Heart left ventricle (tissue), 16 donors: ENCODE data around the gene MSI2. TPM values are rescaled to one million over a fixed set of nuclear protein-coding genes. Genes with fewer than 3 reads are reported as not detected.

Experiments
- ATAC-seq, 4 donors: fragments of 200-7000 bp; cut with Tn5 transposase; one replicate each; pipeline ENCODE4 v1.9.1; 2020 to 2022; ENCODE audit warnings: moderate library complexity in 4 of 4, mild to moderate bottlenecking in 3 of 4, moderate number of reproducible peaks in 1 of 4
- DNase-seq, 5 donors: peaks; one replicate each; pipeline ENCODE4 v3.0.0-alpha.2; 2020
- H3K27ac ChIP-seq, 12 donors: fragments of 200-600 bp; sonication (generic) in 4 of 12; one replicate each; pipeline versions ENCODE4 v1.5.0 to v1.8.0; 2016 to 2022; ENCODE audit warnings: mild to moderate bottlenecking in 2 of 12
- H3K27me3 ChIP-seq, 9 donors: fragments of 200-600 bp; sonication (generic) in 2 of 9; one replicate each; pipeline versions ENCODE4 v1.5.1 to v1.8.0; 2016 to 2022; ENCODE audit warnings: mild to moderate bottlenecking in 3 of 9
- H3K36me3 ChIP-seq, 9 donors: fragments of 200-600 bp; sonication (generic) in 2 of 9; one replicate each; pipeline versions ENCODE4 v1.5.0 to v1.8.0; 2018 to 2022; ENCODE audit warnings: mild to moderate bottlenecking in 2 of 9
- H3K4me1 ChIP-seq, 12 donors: fragments of 200-600 bp; sonication (generic) in 4 of 12; one replicate each; pipeline versions ENCODE4 v1.5.0 to v1.8.0; 2016 to 2022; ENCODE audit warnings: mild to moderate bottlenecking in 3 of 12
- H3K4me3 ChIP-seq, 12 donors: fragments of 200-600 bp; sonication (generic) in 4 of 12; one replicate each; pipeline versions ENCODE4 v1.5.0 to v1.8.0; 2017 to 2022; ENCODE audit warnings: mild to moderate bottlenecking in 9 of 12, moderate library complexity in 4 of 12
- H3K9me3 ChIP-seq, 12 donors: fragments of 200-600 bp; sonication (generic) in 4 of 12; one replicate each; pipeline versions ENCODE4 v1.5.0 to v1.8.0; 2016 to 2022; ENCODE audit warnings: mild to moderate bottlenecking in 1 of 12
- CTCF ChIP-seq, 12 donors: fragments of 200-600 bp; sonication (generic) in 4 of 12; IDR thresholded peaks; one replicate each; pipeline versions ENCODE4 v1.5.0 to v1.8.0; 2018 to 2022; ENCODE audit warnings: antibody characterized with exemption in 12 of 12, mild to moderate bottlenecking in 5 of 12
- POLR2A ChIP-seq, 2 donors: fragments of 450-650 bp; IDR thresholded peaks; one replicate each; pipeline ENCODE4 v1.6.1; 2017; ENCODE audit warnings: antibody characterized with exemption in 2 of 2, mild to moderate bottlenecking in 2 of 2, moderate library complexity in 2 of 2
- WGBS, 4 donors: extraction: QIAGEN DNeasy Blood & Tissue Kit in 2 of 4; methylation state at CpG; one replicate each; pipeline versions ENCODE4 v1.1.5 to v1.1.7; 2013 to 2018; 5-methylcytosine and 5-hydroxymethylcytosine counted together
- intact Hi-C, 10 donors: fragments of 100-400 bp; cut with DNase I; formaldehyde crosslinking; loops; one replicate each; pipeline versions ENCODE4 v1.11.1 to v1.14.2; 2022
- polyA plus RNA-seq, 2 donors: library from polyadenylated mRNA; stranded (reverse); fragments of 200-250 nt; gene quantifications; one replicate each; pipeline ENCODE4 v1.2.3, GENCODE V29; 2013
- total RNA-seq, 9 donors: library from RNA; depleted of rRNA in 2 of 9; stranded (reverse); fragments of >200 nt in 2 of 9; fragmentation: NEBNext Ultra II Directional in 3 of 9; extraction: Animal tissue kit (Norgen Biotek cat#: 25700) in 3 of 9; gene quantifications; one replicate each; pipeline versions ENCODE4 v1.1.0 to v1.2.4, GENCODE V29; 2016 to 2023
- donor health status: ischemic (EF 13 %, LVEDD 7.1; RV severe dilation, severe dysfunction).
- donor health status: healthy with polysubstance abuse.
- donor health status: DM: no; HTN: yes; CAD: no.
- donor health status: DM: no; HTN: no; CAD: no.
- donor health status: ischemic (EF 25% LVEDD 6.9; RV normal size, moderate dysfunction).
- donor health status: ischemic (EF 25% LVEDD 5.7; RV mildly dilated, moderate dysfunction).
- donor health status: healthy.
- donor health status: DM: yes; HTN: yes; CAD: no.
- donor health status: ischemic (EF 35%, LVEDD 5.7; RV mildly dilated, moderate dysfunction).
- donor health status: nonischemic (EF 11% LVEDD 7.7; RV severe dilation, severe dysfunction).
- donor health status: DM: yes; HTN: yes; CAD: no.
- donor health status: PGD.
- donor health status: ischemic (EF 29% LVEDD 5.4; RV normal size, mild dysfunction).
- donor health status: nonischemic (EF 23%, LVEDD 6.1; RV moderate dilation, normal function).

The MSI2 gene
- total and polyA plus RNA-seq, 11 donors: 35.9 to 120 (median 104) TPM

GRCh38 chr17:57464191-57464864, 208.0 kb downstream of the MSI2 start:
- H3K4me1 ChIP-seq: peaks cover 0 to 68% (median 15%) of the 10 kb centered on the region in 12 donors
- H3K27me3 ChIP-seq: no peaks in the 10 kb centered on the region
- TF ChIP-seq POLR2A (IDR thresholded peaks at IDR 0.05): no peak
- TF ChIP-seq CTCF (IDR thresholded peaks at IDR 0.05): no peak
- no peaks in the 10 kb centered on the region for H3K36me3 ChIP-seq
- H3K9me3 ChIP-seq: no peaks in the 10 kb centered on the region
- ATAC-seq (peak; percentile 56 to 79 (median 68)), DNase-seq (peak in 4 of 5 donors; percentile 58 to 80 (median 72))
- intact Hi-C loops: loop anchor here in 1 of 10 donors (10.0 kb wide), 1 partner anchor 200 kb away; no protein-coding TSS in a partner anchor
- peak overlapping the region in 1 of 12 donors; percentile 3 for H3K27ac ChIP-seq
- no peak overlapping the region for H3K4me3 ChIP-seq
- WGBS, 4 donors: 72 to 77% (median 74%) methylated on average over 11 of the region's 11 CpGs

DNA sequence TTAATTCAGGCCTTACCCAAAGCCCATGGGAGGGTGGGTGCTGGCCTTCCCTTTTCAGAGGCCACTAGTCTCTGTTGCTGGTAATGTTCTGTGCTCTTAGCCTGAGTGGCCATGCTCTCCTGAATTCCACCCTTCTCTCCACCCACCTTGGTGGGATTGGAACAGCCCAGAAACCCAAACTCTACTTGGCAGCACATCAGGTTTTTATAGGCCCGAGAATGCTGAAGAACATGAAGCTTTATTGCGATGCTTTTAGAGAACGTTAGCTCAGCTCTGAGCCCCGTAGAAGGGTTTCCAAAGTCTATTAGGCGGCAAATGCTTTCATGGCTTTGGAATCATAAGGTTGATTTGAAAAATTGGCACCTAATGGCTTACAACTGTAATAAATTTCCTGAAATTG, 209.3 kb downstream of the MSI2 start:
- Histone ChIP-seq H3K36me3 (no peaks in the 10 kb centered on the region), H3K27me3 (no peaks in the 10 kb centered on the region), H3K9me3 (no peaks in the 10 kb centered on the region), H3K27ac (no peak overlapping the region), H3K4me3 (no peak overlapping the region), H3K4me1 (peaks cover 0 to 62% (median 14%) of the 10 kb centered on the region in 12 donors)
- WGBS, 4 donors: 83 to 90% (median 85%) methylated on average over 5 of the region's 5 CpGs
- DNase-seq: no peak
- intact Hi-C loops: loop anchor here in 1 of 10 donors (10.0 kb wide), 1 partner anchor 199 kb away; no protein-coding TSS in a partner anchor
- no peak for ATAC-seq
- TF ChIP-seq POLR2A (IDR thresholded peaks at IDR 0.05): no peak
- no peak for TF ChIP-seq CTCF (IDR thresholded peaks at IDR 0.05)

DNA sequence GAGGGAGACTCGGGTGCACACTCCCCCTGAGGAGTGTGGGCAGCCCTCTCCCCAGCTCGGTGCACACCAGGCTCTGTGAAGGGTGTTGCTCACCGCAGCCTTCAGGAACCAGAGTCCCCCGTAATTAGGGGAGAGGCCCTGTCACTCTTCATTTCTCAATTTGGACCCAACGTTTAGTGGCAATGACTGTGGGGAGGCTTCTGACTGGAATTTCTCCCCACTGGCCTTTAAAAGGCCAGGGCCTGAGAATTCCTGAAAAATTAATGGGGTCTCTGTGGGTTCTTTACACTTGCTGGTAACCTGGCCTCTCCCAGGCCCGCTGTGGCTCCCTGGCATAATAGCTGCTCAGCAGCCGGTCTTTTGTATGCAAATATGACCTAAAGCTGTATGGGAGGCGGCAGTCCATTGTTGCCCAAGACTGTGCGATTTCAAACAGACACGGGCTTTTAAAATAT, 209.7 kb downstream of the MSI2 start:
- intact Hi-C loops: loop anchor here in 1 of 10 donors (10.0 kb wide), 1 partner anchor 199 kb away; no protein-coding TSS in a partner anchor
- Histone ChIP-seq H3K36me3 (no peaks in the 10 kb centered on the region), H3K4me3 (no peak overlapping the region), H3K27me3 (no peaks in the 10 kb centered on the region), H3K27ac (no peak overlapping the region), H3K9me3 (no peaks in the 10 kb centered on the region), H3K4me1 (peaks cover 0 to 58% (median 14%) of the 10 kb centered on the region in 12 donors)
- ATAC-seq: no peak
- 86 to 95% (median 91%) methylated on average over 10 of the region's 10 CpGs for WGBS, 4 donors
- DNase-seq: no peak
- TF ChIP-seq POLR2A (IDR thresholded peaks at IDR 0.05) (no peak), CTCF (IDR thresholded peaks at IDR 0.05) (no peak)

GRCh38 chr17:57466521-57466920, 210.2 kb downstream of the MSI2 start:
- Histone ChIP-seq H3K27me3 (no peaks in the 10 kb centered on the region), H3K4me1 (peaks cover 0 to 56% (median 16%) of the 10 kb centered on the region in 12 donors), H3K9me3 (no peaks in the 10 kb centered on the region), H3K27ac (no peak overlapping the region), H3K36me3 (no peaks in the 10 kb centered on the region), H3K4me3 (no peak overlapping the region)
- intact Hi-C loops: loop anchor here in 1 of 10 donors (10.0 kb wide), 1 partner anchor 198 kb away; no protein-coding TSS in a partner anchor
- DNase-seq: no peak
- ATAC-seq: no peak
- no peak for TF ChIP-seq POLR2A (IDR thresholded peaks at IDR 0.05)
- no peak for TF ChIP-seq CTCF (IDR thresholded peaks at IDR 0.05)
- 91 to 98% (median 94%) methylated on average over 1 of the region's 1 CpG for WGBS, 4 donors
